Central memory CD8-positive, alpha-beta T cell (primary cell): Measurements from ENCODE around the gene E4F1.
A peak's percentile ranks its signal among the peaks of the same experiment; 100 is the strongest.

Source experiments
- ATAC-seq: fragments of 150-1000 bp; cut with Tn5 transposase; replicated peaks from 2 replicates; pipeline ENCODE4 v1.10.0; 2022; ENCODE audit warnings: mild to moderate bottlenecking, moderate FRiP score, moderate number of reproducible peaks; ENCODE audit not compliant: poor library complexity, severe bottlenecking; ENCODE audit errors: extremely low read depth
- DNase-seq, 2 donors: peaks; one replicate each; pipeline ENCODE4 v3.0.0; 2021; ENCODE audit warnings: low spot score in 2 of 2
- H3K27ac Mint-ChIP-seq: one replicate; pipeline ENCODE4 v1.8.0; 2022; ENCODE audit warnings: low read depth, mild to moderate bottlenecking, moderate library complexity, mixed read lengths
- H3K27me3 Mint-ChIP-seq: one replicate; pipeline ENCODE4 v1.8.0; 2022; ENCODE audit warnings: mixed read lengths
- H3K36me3 Mint-ChIP-seq: one replicate; pipeline ENCODE4 v1.8.0; 2022; ENCODE audit warnings: mild to moderate bottlenecking, moderate library complexity, mixed read lengths; ENCODE audit not compliant: insufficient read depth
- H3K4me1 Mint-ChIP-seq: one replicate; pipeline ENCODE4 v1.8.0; 2022; ENCODE audit warnings: mixed read lengths
- H3K4me3 Mint-ChIP-seq: one replicate; pipeline ENCODE4 v1.8.0; 2022; ENCODE audit warnings: mild to moderate bottlenecking, moderate library complexity, mixed read lengths
- H3K9me3 Mint-ChIP-seq: one replicate; pipeline ENCODE4 v1.8.0; 2022; ENCODE audit warnings: mixed read lengths

The E4F1 gene

DNA sequence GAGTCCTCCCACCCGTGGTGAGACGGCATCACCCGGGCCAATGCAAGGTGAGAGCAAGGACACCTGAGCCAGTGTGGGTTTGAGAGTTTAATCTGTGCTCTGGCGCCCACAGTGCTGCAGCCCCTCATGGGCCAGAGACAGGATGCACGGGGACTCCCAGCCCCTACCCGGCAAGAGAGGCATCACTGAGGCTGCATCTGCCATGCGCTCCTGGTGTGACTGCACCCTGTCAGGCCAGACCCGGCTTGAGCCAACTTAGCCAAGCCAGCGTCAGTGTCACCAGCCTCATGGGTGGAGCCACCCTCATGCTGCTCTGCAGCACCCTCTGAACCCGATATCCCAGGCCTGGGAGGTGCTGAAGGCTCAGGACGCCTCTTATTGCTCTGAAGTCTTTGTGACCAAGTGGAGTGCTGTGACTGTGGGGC lies 11.5 kb upstream of the E4F1 start:
- Mint-ChIP-seq H3K4me3 (no peak overlapping the region), H3K36me3 (peaks cover 18% of the 10 kb centered on the region), H3K27me3 (no peaks in the 10 kb centered on the region), H3K9me3 (no peaks in the 10 kb centered on the region), H3K27ac (no peak overlapping the region), H3K4me1 (peaks cover 6% of the 10 kb centered on the region)
- ATAC-seq (no peak), DNase-seq (no peak)

DNA sequence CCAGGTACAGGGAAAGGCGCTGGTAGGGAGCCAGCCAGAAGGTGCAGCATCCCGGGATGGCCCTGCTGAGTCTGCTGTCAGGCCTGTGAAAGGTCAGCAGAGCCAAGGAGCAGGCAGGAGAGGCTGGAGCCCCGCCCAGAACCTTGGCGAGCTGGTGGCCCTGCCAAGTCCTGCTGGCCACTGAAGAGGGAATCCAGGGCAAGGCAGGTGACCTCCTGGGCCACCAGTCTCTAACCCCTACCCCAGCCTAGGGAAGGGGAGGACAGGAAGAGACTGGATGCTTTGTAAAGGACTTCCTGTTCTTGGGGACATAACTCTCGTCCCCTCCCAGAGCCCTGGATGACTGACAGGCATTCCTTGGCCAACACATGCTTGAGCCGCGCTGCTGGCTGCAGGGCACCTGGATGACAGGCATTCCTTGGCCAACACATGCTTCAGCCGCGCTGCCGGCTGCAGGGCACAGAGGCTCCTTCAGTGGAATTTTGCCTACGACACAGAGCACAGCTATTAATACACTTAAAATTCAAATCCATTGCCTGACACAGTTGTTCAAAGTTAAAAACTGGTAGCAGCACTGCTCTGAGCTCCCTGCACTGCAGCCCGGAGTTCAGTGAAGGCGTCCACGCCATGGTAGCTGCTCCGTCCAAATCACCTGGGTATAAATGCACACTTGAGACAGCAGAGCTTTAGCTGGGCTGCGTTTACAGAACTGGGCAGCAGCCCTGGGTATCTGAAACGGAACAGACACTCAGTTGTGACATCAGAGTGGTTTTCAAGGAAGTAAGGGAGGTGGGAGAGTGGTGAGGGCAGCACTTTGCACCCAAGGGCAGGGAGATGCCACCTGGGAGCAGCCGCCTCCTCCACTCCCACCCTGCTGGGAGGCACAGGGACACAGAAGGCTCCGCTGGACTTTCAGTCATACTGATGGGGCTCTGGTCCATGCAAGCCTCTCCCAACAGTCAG lies 10.7 kb upstream of the E4F1 start:
- Mint-ChIP-seq H3K9me3 (no peaks in the 10 kb centered on the region), H3K36me3 (peaks cover 14% of the 10 kb centered on the region), H3K4me1 (peaks cover 6% of the 10 kb centered on the region), H3K27me3 (no peaks in the 10 kb centered on the region), H3K4me3 (peak overlapping the region; percentile 60), H3K27ac (no peak overlapping the region)
- DNase-seq (no peak), ATAC-seq (no peak)

DNA sequence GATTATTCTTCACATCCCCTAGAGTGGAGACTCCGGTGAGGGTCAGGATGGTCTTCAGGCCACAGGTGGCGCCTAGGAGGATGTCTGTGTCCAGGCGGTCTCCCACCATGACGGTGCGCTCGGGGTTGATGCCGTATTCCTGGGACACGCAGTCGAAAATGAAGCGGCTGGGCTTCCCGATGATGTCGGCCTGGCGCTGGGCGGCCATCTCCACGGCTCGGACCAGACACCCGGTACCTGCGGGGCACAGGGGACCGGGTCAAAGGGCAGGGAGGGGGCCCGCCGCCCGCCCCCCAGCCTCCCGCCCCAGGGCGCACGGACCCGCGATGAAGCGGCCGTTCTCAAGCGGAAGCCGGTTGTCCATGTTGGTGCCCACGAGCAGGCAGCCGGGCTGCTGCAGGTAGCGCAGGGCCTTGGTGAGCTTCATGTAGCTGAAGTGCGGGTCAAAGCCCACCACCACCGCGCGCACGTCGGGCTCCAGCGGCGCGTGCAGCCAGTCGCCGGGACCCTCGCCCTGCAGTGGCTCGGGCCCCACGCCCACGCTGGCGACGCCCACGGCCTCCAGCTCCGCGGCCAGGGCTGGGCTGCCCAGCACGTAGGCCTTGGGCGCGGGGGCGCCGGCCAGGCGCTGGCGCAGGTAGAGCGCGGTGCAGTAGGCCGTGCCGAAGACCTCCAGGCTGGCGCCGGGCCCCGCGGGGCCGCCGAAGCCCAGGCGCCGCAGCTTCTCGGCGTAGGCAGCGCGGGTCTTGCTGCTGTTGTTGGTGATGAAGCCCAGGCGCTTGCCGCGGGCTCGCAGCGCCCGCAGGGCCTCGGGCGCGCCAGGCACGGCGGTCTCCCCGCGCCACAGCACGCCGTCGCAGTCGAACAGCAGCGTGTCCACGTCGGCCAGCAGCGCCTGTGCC lies 9.3 kb upstream of the E4F1 start:
- no peak for ATAC-seq
- no peaks in the 10 kb centered on the region for H3K9me3 Mint-ChIP-seq
- H3K27ac Mint-ChIP-seq: peak overlapping the region; percentile 68
- no peak for DNase-seq
- H3K36me3 Mint-ChIP-seq: peaks cover 10% of the 10 kb centered on the region
- H3K27me3 Mint-ChIP-seq: no peaks in the 10 kb centered on the region
- H3K4me1 Mint-ChIP-seq: peaks cover 6% of the 10 kb centered on the region
- H3K4me3 Mint-ChIP-seq: peak overlapping the region; percentile 81

DNA sequence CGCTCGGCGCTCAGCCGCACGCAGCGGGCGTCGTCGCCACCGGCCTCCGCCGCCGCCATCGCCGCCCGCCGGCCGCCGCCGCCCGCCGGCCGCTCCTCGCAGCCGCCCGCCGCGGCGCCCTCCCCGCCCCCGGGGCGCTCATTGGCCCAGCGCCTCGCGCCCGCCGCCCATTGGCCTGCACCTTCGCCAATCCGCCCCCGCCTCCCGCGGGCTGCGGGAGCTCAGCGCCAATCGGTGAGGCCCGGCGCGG lies 8.7 kb upstream of the E4F1 start, which contains the start of gene PGP:
Gene PGP (minus strand): TSS at position 122 of the 250 bp plus-strand sequence. CDS start 63 bp downstream, at position 59.
- Mint-ChIP-seq H3K27ac (peak within 1 kb of the TSS; percentile 68), H3K9me3 (no peaks in the 10 kb centered on the region), H3K4me1 (peaks cover 6% of the 10 kb centered on the region), H3K4me3 (peak within 1 kb of the TSS; percentile 81), H3K36me3 (peaks cover 10% of the 10 kb centered on the region), H3K27me3 (no peaks in the 10 kb centered on the region)
- ATAC-seq (peak; percentile 96), DNase-seq (no peak)

DNA sequence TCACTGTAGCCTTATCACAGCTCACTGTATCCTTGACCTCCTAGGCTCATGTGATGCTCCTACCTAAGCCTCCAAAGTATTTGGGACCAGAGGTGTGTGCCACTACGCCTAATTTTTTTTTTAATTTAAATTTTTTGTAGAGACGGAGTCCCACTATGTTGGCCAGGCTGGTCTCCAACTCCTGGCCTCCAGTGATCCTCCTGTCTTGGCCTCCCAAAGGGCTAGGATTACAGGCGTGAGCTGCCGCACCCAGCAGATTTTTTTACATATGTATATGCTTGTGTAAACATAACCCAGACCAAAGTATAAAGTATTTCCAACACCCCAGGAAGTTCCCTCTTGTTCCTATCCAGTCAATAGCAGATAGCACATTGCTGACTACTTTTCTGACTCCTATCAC lies 7.1 kb upstream of the E4F1 start:
- Mint-ChIP-seq H3K4me3 (peak overlapping the region; percentile 81), H3K27ac (peak overlapping the region; percentile 68), H3K4me1 (peaks cover 6% of the 10 kb centered on the region), H3K9me3 (no peaks in the 10 kb centered on the region), H3K36me3 (peaks cover 10% of the 10 kb centered on the region), H3K27me3 (no peaks in the 10 kb centered on the region)
- no peak for ATAC-seq
- no peak for DNase-seq

DNA sequence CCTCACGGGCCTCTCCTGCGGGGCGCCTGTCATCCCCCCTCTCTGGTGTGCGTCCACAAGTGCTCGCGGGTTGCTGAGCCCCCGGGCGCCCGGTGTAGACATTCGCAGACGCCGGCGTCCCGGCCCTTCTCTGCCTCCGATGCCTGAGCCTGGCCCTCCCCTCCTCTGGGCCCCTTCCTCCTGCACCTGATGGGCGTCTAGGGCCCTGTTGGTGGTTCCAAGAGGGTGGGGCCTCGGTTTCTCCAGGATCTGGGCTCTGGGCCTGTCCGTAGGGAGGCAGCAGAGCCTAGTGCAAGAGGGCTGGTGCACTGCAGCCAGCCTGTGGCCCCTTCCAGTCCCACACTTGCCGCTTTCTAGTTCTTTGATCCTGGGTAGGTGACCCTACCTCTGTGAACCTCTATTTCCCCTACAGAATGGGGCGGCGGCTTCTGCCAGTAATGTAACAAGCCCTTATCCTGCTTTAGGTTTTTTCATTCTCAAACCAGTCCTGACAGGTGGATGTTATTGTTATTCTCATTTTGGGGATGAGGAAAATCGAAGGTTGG lies 623 bp downstream of the E4F1 start:
- ATAC-seq (peak; percentile 34), DNase-seq (peak in 1 of 2 donors; percentile 23)
- peaks cover 8% of the 10 kb centered on the region for H3K4me1 Mint-ChIP-seq
- H3K36me3 Mint-ChIP-seq: peaks cover 3% of the 10 kb centered on the region
- H3K27ac Mint-ChIP-seq: peak overlapping the region; percentile 33
- H3K9me3 Mint-ChIP-seq: no peaks in the 10 kb centered on the region
- H3K27me3 Mint-ChIP-seq: no peaks in the 10 kb centered on the region
- H3K4me3 Mint-ChIP-seq: peak overlapping the region; percentile 79

DNA sequence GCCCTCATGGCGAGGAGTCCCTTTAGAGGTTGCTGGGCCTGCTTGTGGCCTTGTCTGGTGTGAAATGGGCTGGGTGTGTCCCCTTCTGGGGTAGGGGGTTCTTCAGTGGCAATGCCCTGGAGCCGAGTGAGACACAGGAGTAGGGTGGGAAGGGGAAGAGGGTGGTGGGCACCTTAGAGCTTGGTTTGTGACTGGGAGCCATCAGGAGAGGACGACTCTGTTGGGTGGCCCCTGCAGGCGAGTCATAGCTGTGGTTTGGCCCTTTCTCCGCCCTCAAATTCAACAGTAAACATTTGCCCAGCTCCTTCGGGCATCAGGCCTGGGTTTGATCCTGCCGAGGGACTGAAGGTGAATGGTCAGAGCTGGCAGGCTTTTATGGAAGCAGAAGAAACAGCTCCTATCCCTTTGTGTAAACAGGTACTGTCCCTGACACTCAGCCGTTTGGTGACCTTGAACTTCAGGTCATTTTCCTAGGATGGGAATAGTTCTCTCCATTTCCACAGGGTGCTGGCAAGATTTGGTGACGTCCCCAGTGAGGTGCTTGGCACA lies 2.9 kb downstream of the E4F1 start:
- ATAC-seq: no peak
- Mint-ChIP-seq H3K4me3 (no peak overlapping the region), H3K4me1 (peaks cover 8% of the 10 kb centered on the region), H3K9me3 (no peaks in the 10 kb centered on the region), H3K27ac (no peak overlapping the region), H3K36me3 (peaks cover 5% of the 10 kb centered on the region), H3K27me3 (no peaks in the 10 kb centered on the region)
- DNase-seq: no peak

DNA sequence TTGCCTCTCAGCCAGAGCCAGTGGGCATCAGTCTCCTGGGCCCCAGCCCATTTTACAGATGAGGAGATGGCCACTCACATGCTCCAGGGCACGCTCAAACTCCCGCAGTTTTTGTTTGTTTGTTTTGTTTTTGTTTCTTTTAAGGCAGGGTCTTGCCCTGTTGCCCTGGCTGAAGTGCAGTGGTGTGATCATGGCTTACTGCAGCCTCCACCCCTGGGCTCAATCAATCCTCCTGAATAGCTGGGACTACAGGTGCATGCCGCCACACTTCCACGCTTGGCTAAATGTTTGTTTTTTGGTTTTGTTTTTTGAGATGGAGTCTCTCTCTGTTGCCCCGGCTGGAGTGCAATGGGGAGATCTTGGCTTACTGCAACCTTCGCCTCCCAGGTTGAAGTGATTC lies 3.5 kb downstream of the E4F1 start:
- H3K9me3 Mint-ChIP-seq: no peaks in the 10 kb centered on the region
- peaks cover 5% of the 10 kb centered on the region for H3K36me3 Mint-ChIP-seq
- H3K4me1 Mint-ChIP-seq: peaks cover 8% of the 10 kb centered on the region
- H3K4me3 Mint-ChIP-seq: no peak overlapping the region
- no peak for ATAC-seq
- H3K27ac Mint-ChIP-seq: no peak overlapping the region
- H3K27me3 Mint-ChIP-seq: no peaks in the 10 kb centered on the region
- DNase-seq: no peak

DNA sequence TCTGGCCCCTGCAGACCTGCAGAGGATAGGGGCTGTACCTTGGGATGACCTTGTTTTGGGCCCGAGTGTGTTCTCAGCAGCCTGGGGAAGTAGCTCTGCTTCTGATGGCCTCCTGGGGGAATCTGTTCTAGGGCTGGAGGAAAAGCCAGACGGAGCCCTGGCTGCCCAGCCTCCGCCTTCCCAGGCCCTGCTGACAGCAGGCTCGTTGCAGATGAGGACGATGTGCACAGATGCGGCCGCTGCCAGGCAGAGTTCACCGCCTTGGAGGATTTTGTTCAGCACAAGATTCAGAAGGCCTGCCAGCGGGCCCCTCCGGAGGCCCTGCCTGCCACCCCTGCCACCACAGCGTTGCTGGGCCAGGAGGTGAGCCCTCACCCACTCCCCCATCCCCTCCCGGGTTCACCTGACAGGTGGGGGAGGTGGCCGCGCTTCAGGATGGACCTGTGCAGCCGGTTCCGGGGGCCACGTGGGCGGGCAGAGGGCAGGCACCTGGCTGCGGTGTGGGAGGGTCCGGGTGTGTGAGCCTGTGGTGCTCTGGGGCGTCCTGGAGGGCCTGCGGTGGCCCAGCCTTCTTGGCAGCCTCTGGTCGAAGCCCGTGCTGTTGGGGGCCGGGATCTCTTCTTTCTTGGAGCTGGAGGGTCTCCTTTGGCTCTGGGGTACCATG lies 4.9 kb downstream of the E4F1 start:
- no peaks in the 10 kb centered on the region for H3K27me3 Mint-ChIP-seq
- H3K9me3 Mint-ChIP-seq: no peaks in the 10 kb centered on the region
- H3K27ac Mint-ChIP-seq: no peak overlapping the region
- H3K36me3 Mint-ChIP-seq: peaks cover 9% of the 10 kb centered on the region
- H3K4me1 Mint-ChIP-seq: peaks cover 8% of the 10 kb centered on the region
- no peak overlapping the region for H3K4me3 Mint-ChIP-seq
- DNase-seq (no peak), ATAC-seq (no peak)

DNA sequence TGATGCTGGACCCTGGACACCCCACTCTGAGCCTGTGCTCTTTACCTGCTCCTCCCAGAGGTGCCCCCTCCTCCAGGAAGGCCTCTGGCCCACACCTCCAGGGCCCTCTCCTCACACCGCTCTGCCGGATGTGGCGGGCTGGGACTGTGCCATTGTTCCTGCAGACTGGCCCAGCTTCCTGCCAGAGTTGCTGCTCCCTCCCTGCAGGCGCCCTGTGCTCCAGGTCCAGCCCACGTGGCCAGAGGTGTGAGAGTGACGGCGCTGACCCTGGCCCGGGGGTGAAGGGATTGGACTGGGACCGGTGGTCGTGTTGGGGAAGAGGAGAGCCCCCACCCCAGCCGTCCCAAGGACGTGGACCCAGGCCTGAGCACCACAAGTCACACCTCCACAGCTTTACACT lies 5.7 kb downstream of the E4F1 start:
- H3K9me3 Mint-ChIP-seq: no peaks in the 10 kb centered on the region
- H3K4me1 Mint-ChIP-seq: peaks cover 8% of the 10 kb centered on the region
- DNase-seq (no peak), ATAC-seq (no peak)
- no peak overlapping the region for H3K4me3 Mint-ChIP-seq
- no peak overlapping the region for H3K27ac Mint-ChIP-seq
- H3K27me3 Mint-ChIP-seq: no peaks in the 10 kb centered on the region
- peaks cover 8% of the 10 kb centered on the region for H3K36me3 Mint-ChIP-seq

DNA sequence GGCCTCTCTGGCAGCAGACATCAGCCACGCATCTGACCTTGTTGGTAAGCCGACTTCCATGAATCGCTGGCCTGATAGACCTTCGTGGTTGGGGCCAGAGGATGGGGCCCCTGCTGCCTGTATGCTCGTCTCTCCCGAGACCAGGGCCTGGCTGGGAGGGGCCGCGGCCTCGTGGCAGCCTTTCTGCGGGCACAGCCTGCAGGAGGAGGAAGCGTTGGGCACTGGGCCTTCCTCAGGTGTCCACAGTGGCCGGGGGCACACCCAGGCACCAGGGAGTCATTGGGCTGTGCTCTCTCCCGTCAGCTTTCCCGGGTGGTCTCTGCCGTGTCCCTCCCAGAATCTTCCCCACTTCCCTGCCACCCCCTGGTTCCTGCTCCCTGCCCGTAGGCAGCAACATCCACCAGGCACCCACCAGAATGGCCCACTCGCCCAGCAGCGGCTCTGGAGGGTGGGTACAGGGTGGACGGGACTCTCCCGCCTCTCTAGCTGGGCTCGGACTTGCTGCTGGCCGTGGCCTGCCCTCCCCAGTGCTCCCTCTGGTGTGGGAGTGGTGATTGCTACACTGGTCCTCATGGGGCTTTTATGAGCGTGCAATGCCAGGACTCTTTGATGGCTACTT lies 6.3 kb downstream of the E4F1 start:
- ATAC-seq (no peak), DNase-seq (no peak)
- Mint-ChIP-seq H3K36me3 (peaks cover 7% of the 10 kb centered on the region), H3K27ac (peak overlapping the region; percentile 29), H3K4me1 (peaks cover 8% of the 10 kb centered on the region), H3K4me3 (no peak overlapping the region), H3K9me3 (no peaks in the 10 kb centered on the region), H3K27me3 (no peaks in the 10 kb centered on the region)

DNA sequence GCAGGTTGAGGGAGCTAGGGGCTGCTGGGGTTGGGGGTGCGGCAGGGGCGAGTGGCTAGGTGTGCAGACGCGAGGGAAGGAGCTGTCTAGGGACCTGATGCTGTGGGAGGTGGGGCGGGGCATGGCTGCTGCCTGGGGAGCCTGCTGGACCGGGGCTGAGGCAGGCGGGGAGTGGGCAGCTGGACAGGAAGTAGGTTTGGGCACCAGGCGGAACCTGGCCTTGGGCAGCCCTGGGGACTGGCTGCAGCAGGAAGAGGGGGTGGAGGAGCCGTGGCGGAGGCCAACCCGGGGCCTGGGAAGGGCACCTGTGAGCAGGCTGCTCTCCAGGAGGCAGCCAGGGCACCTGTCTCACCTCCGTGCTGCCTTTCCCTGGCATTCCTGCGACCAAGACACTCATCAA lies 7.0 kb downstream of the E4F1 start:
- H3K36me3 Mint-ChIP-seq: peaks cover 7% of the 10 kb centered on the region
- H3K27me3 Mint-ChIP-seq: no peaks in the 10 kb centered on the region
- no peak overlapping the region for H3K4me3 Mint-ChIP-seq
- ATAC-seq: no peak
- no peak for DNase-seq
- H3K4me1 Mint-ChIP-seq: peaks cover 8% of the 10 kb centered on the region
- H3K27ac Mint-ChIP-seq: peak overlapping the region; percentile 29
- H3K9me3 Mint-ChIP-seq: no peaks in the 10 kb centered on the region
